HL-60 (cell line): ENCODE measurements around the gene CEACAM21.

ENCODE experiments used
- DNase-seq, 2 experiments: peaks; one replicate each; pipeline ENCODE4 v3.0.0-alpha.2; 2010 to 2020; ENCODE audit warnings: low read depth in 1 of 2, low spot score in 1 of 2
- H3K27ac ChIP-seq: fragments of 250-450 bp; sonication (Bioruptor Pico); replicated peaks from 2 replicates; pipeline ENCODE4 v1.5.1; 2020; ENCODE audit warnings: mild to moderate bottlenecking, moderate library complexity
- H3K27me3 ChIP-seq: fragments of 250-450 bp; sonication (Bioruptor Pico); 2 replicates; pipeline ENCODE4 v1.5.1; 2021; ENCODE audit warnings: mild to moderate bottlenecking, moderate library complexity; ENCODE audit not compliant: insufficient read depth, poor library complexity, severe bottlenecking
- H3K4me3 ChIP-seq: replicated peaks from 2 replicates; pipeline ENCODE4 v1.5.1; 2011; ENCODE audit warnings: mild to moderate bottlenecking, control low read depth, low read length; ENCODE audit not compliant: insufficient read depth
- CTCF ChIP-seq: IDR thresholded peaks from one replicate; pipeline ENCODE4 v1.5.1; 2011; ENCODE audit warnings: low read length, control low read depth, inconsistent platforms; ENCODE audit not compliant: insufficient read depth
- GABPA ChIP-seq: IDR thresholded peaks from 2 replicates; pipeline ENCODE4 v1.6.1; 2012; ENCODE audit warnings: low read depth
- POLR2AphosphoS5 ChIP-seq: IDR thresholded peaks from 2 replicates; pipeline ENCODE4 v1.6.1; 2012; ENCODE audit warnings: low read depth
- REST ChIP-seq: IDR thresholded peaks from 2 replicates; pipeline ENCODE4 v1.6.1; 2012; ENCODE audit warnings: low read depth; ENCODE audit not compliant: insufficient replicate concordance
- SPI1 ChIP-seq: IDR thresholded peaks from 2 replicates; pipeline ENCODE4 v1.6.1; 2012; ENCODE audit warnings: low read depth, mild to moderate bottlenecking, borderline replicate concordance

CEACAM21 gene

GRCh38 chr19:41627966-41628675 is 52.2 kb downstream of the CEACAM21 start:
- H3K27me3 ChIP-seq, result no peaks in the 10 kb centered on the region
- TF ChIP-seq REST (no peak), POLR2AphosphoS5 (no peak), CTCF (no peak), SPI1 (no peak), GABPA (no peak)
- no peak overlapping the region for H3K4me3 ChIP-seq
- DNase-seq, result no peak
- H3K27ac ChIP-seq, result no peak overlapping the region; the same call in 1 of the 2 replicates
